Measurements from ENCODE around the gene STBD1. TPM values are rescaled to one million over a fixed set of nuclear protein-coding genes. Genes with fewer than 3 reads are reported as not detected.

The STBD1 gene
- total and polyA plus RNA-seq, 2 experiments from 2014 or later, result 2.0 to 2.6 TPM

- TF ChIP-seq ZNF462 (CRISPR knock-in tag; IDR thresholded peaks at IDR 0.05), result no peak
- TF ChIP-seq CREB1 (CRISPR knock-in tag; IDR thresholded peaks at IDR 0.05; ENCODE audit: low read depth), result no peak
- no peak for TF ChIP-seq ZNF331 (CRISPR knock-in tag; IDR thresholded peaks at IDR 0.05; ENCODE audit: low read depth)
- no peak for TF ChIP-seq EZH2 (IDR thresholded peaks at IDR 0.05; ENCODE audit: low read depth, unreplicated experiment)
- TF ChIP-seq EZH2phosphoT487 (IDR thresholded peaks at IDR 0.05; ENCODE audit: unreplicated experiment), result no peak
- no peak for TF ChIP-seq ETS1 (IDR thresholded peaks at IDR 0.05)
- no peak for TF ChIP-seq CTCF (conservative IDR thresholded peaks at IDR 0.05; ENCODE audit: low read depth in 2 of 2)
Measured at GRCh38 chr4:76298227-76298626, 8.3 kb upstream of the STBD1 start (continued).

All from GM23338 (cell line).